NT2/D1 (cell line): ENCODE data around the gene SLC35A5.

ENCODE experiments used
- DNase-seq: peaks from one replicate; pipeline ENCODE4 v3.0.0-alpha.2; 2011; ENCODE audit warnings: low read depth, low spot score
- H3K27me3 ChIP-seq: 2 replicates; pipeline ENCODE4 v1.6.0; 2011; ENCODE audit warnings: mild to moderate bottlenecking; ENCODE audit not compliant: insufficient read length, insufficient read depth
- H3K36me3 ChIP-seq: 2 replicates; pipeline ENCODE4 v1.6.1; 2011; ENCODE audit warnings: mild to moderate bottlenecking, low read length, mixed read lengths; ENCODE audit not compliant: insufficient read depth, insufficient read length
- H3K4me1 ChIP-seq: 2 replicates; pipeline ENCODE4 v1.5.1; 2011; ENCODE audit not compliant: insufficient read depth, insufficient read length
- H3K4me3 ChIP-seq: 2 replicates; pipeline ENCODE4 v1.5.1; 2011; ENCODE audit warnings: low read depth; ENCODE audit not compliant: insufficient read length
- H3K9ac ChIP-seq: 2 replicates; pipeline ENCODE4 v1.6.0; 2011; ENCODE audit warnings: low read depth; ENCODE audit not compliant: insufficient read length
- H3K9me3 ChIP-seq: 2 replicates; pipeline ENCODE4 v1.5.1; 2011; ENCODE audit warnings: mild to moderate bottlenecking, low read length; ENCODE audit not compliant: insufficient read depth
- SUZ12 ChIP-seq: IDR thresholded peaks from 2 replicates; pipeline ENCODE4 v1.6.1; 2011; ENCODE audit not compliant: insufficient read length, insufficient read depth; ENCODE audit errors: extremely low read depth
- YY1 ChIP-seq: IDR thresholded peaks from 2 replicates; pipeline ENCODE4 v1.6.1; 2011; ENCODE audit not compliant: insufficient read length, insufficient read depth
- ZNF274 ChIP-seq: IDR thresholded peaks from 2 replicates; pipeline ENCODE4 v1.6.1; 2011; ENCODE audit warnings: mild to moderate bottlenecking, low read depth, low read length

Gene SLC35A5

GRCh38 chr3:112634786-112635541, 73.1 kb downstream of the SLC35A5 start:
- Histone ChIP-seq H3K4me1 (no peaks in the 10 kb centered on the region), H3K36me3 (no peaks in the 10 kb centered on the region), H3K9ac (no peak overlapping the region), H3K9me3 (no peaks in the 10 kb centered on the region), H3K27me3 (no peaks in the 10 kb centered on the region), H3K4me3 (no peak overlapping the region)
- TF ChIP-seq YY1 (no peak), ZNF274 (no peak), SUZ12 (no peak)
- DNase-seq: no peak
